SU-DHL-6 (cell line): Measurements from ENCODE around the gene COPE.

Experiments used
- H2AFZ ChIP-seq: fragments of 200-600 bp; sonication (generic); 2 replicates; pipeline ENCODE4 v1.6.1; 2014; ENCODE audit warnings: low read depth, mild to moderate bottlenecking, moderate library complexity, mixed read lengths, antibody characterized with exemption, low read length; ENCODE audit not compliant: severe bottlenecking
- H3F3A ChIP-seq: fragments of 200-600 bp; shearing (Covaris generic); 2 replicates; pipeline ENCODE4 v1.6.0; 2016; ENCODE audit warnings: antibody characterized with exemption, mild to moderate bottlenecking; ENCODE audit not compliant: insufficient read depth
- H3K27ac ChIP-seq: fragments of 200-600 bp; sonication (generic); 2 replicates; pipeline ENCODE4 v1.5.1; 2016; ENCODE audit warnings: low read depth, mild to moderate bottlenecking, low read length, moderate library complexity, mixed read lengths
- H3K27me3 ChIP-seq: fragments of 200-600 bp; sonication (generic), shearing (Covaris generic); 2 replicates; pipeline ENCODE4 v1.6.0; 2014; ENCODE audit warnings: mild to moderate bottlenecking, low read length
- H3K36me3 ChIP-seq: fragments of 200-600 bp; sonication (generic); 2 replicates; pipeline ENCODE4 v1.6.1; 2014; ENCODE audit warnings: mild to moderate bottlenecking, low read length, mixed read lengths
- H3K4me2 ChIP-seq: fragments of 300-600, 200-600 bp; shearing (Covaris generic), sonication (generic); 2 replicates; pipeline ENCODE4 v1.6.0; 2014; ENCODE audit warnings: low read length, low read depth, mild to moderate bottlenecking; ENCODE audit not compliant: poor library complexity, severe bottlenecking
- H3K4me3 ChIP-seq: fragments of 200-600 bp; sonication (generic); 2 replicates; pipeline ENCODE4 v1.5.1; 2014; ENCODE audit warnings: antibody characterized with exemption, low read length, mild to moderate bottlenecking, mixed read lengths; ENCODE audit not compliant: insufficient read depth, poor library complexity, severe bottlenecking
- H3K79me2 ChIP-seq: fragments of 200-600 bp; sonication (generic); 2 replicates; pipeline ENCODE4 v1.6.1; 2014; ENCODE audit warnings: mild to moderate bottlenecking, low read length, moderate library complexity; ENCODE audit not compliant: insufficient read depth
- H3K9ac ChIP-seq: fragments of 200-600 bp; sonication (generic); 2 replicates; pipeline ENCODE4 v1.7.0; 2014; ENCODE audit warnings: mild to moderate bottlenecking, low read length
- H3K9me2 ChIP-seq: fragments of 200-600 bp; sonication (generic); replicated peaks from 2 replicates; pipeline ENCODE4 v1.6.1; 2014; ENCODE audit warnings: low read length; ENCODE audit not compliant: insufficient read depth
- H3K9me3 ChIP-seq: fragments of 200-600 bp; sonication (generic); 2 replicates; pipeline ENCODE4 v1.6.1; 2014; ENCODE audit warnings: low read length, mixed read lengths; ENCODE audit not compliant: insufficient read depth
- H4K20me1 ChIP-seq: fragments of 200-600 bp; sonication (generic); 2 replicates; pipeline ENCODE4 v1.6.1; 2014; ENCODE audit warnings: low read depth, mild to moderate bottlenecking, antibody characterized with exemption, low read length, moderate library complexity, mixed read lengths
- EZH2phosphoT487 ChIP-seq: fragments of 200-600 bp; sonication (generic), shearing (Covaris generic); conservative IDR thresholded peaks from 2 replicates; pipeline ENCODE4 v1.6.1; 2018; ENCODE audit warnings: mild to moderate bottlenecking, antibody characterized with exemption, low read length, moderate library complexity, mixed read lengths
- TF ChIP-seq, protein P1 (sequence below): fragments of 200-600 bp; sonication (generic); IDR thresholded peaks from one replicate; pipeline ENCODE4 v1.5.1; 2017; ENCODE audit warnings: antibody characterized with exemption, mild to moderate bottlenecking, low read length, moderate library complexity; ENCODE audit not compliant: insufficient read depth, poor library complexity, severe bottlenecking

Gene COPE

DNA sequence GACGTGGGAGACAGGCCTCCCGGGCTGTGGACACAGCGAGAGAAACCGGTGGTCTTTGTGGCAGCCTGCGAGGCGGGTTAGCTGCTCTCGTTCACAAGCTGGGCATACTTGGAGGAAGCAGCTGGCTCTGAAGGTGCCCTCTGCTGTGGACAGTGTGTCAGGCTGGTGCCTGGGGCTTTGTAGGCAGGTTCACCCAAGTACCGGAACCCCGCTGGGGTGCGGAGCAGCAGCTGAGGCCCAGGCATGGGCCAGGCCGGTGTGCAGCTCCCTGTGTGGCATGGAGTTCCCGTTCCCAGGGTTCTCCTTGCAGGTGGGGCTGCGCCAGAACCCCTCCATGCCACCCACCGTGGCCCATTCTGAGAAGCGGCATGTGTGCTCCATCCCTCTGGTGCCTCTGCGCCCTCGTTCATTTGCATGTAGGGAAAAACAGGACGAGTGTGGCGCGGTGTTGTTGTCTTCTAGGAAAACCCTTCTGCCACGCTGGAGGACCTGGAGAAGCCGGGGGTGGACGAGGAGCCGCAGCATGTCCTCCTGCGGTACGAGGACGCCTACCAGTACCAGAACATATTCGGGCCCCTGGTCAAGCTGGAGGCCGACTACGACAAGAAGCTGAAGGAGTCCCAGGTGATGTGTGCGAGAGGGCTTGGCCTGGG, 67.4 kb downstream of the COPE start:
- H4K20me1 ChIP-seq = peaks cover 4% of the 10 kb centered on the region; the same call in 1 of the 2 replicates
- H3F3A ChIP-seq = no peaks in the 10 kb centered on the region
- H3K27me3 ChIP-seq = no peaks in the 10 kb centered on the region
- H3K36me3 ChIP-seq = peaks cover 10% of the 10 kb centered on the region; the same call in 1 of the 2 replicates
- no peak overlapping the region for H3K27ac ChIP-seq
- H2AFZ ChIP-seq = no peak overlapping the region
- H3K4me2 ChIP-seq = no peak overlapping the region
- no peak for TF ChIP-seq EZH2phosphoT487
- TF ChIP-seq, protein P1, sequence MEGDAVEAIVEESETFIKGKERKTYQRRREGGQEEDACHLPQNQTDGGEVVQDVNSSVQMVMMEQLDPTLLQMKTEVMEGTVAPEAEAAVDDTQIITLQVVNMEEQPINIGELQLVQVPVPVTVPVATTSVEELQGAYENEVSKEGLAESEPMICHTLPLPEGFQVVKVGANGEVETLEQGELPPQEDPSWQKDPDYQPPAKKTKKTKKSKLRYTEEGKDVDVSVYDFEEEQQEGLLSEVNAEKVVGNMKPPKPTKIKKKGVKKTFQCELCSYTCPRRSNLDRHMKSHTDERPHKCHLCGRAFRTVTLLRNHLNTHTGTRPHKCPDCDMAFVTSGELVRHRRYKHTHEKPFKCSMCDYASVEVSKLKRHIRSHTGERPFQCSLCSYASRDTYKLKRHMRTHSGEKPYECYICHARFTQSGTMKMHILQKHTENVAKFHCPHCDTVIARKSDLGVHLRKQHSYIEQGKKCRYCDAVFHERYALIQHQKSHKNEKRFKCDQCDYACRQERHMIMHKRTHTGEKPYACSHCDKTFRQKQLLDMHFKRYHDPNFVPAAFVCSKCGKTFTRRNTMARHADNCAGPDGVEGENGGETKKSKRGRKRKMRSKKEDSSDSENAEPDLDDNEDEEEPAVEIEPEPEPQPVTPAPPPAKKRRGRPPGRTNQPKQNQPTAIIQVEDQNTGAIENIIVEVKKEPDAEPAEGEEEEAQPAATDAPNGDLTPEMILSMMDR = no peak
- H3K9me2 ChIP-seq = no peaks in the 10 kb centered on the region
- peaks cover 33% of the 10 kb centered on the region for H3K79me2 ChIP-seq
- H3K4me3 ChIP-seq = no peak overlapping the region
- H3K9me3 ChIP-seq = no peaks in the 10 kb centered on the region
- H3K9ac ChIP-seq = no peak overlapping the region

DNA sequence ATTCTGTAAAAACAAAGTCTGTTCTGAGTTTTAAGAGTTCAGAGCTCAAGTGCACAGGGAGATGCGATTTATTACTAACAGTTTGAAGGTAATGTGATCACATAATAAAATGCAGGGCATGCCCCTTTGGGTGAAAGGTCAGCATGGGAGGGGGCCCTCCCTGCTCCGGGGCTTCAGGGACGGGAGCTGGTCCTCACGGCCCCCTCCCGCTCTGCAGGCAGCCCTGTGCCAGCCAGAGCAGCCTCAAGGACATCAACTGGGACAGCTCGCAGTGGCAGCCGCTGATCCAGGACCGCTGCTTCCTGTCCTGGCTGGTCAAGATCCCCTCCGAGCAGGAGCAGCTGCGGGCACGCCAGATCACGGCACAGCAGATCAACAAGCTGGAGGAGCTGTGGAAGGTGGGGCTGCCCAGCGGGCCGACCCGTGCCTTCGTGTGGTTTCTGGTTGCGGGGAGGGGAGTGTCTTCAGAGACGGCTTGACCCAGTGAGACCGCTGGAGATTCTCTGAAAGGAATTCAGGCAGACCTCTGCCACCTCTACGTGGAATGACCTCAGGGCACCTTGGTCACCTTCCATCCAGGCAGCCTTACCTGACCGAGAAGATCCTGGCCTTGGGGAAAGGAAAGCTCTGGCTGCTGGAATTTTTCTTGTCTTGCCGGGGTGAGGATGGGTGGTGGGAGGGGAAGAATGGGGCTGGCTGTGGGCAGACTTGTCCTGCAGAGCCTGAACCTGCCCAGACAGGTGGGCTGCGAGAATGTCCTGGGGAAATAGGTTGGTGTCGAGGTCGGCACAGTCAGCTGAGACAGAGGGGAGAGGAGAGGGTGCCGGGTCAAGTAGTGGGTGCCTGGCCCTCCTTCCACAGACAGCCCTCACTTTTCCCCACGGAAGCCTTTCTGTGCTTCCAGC, 68.5 kb downstream of the COPE start:
- Histone ChIP-seq H3K27ac (no peak overlapping the region), H3K27me3 (no peaks in the 10 kb centered on the region), H4K20me1 (peaks cover 4% of the 10 kb centered on the region; the same call in 1 of the 2 replicates), H3K9me3 (no peaks in the 10 kb centered on the region), H3K79me2 (peaks cover 44% of the 10 kb centered on the region), H3F3A (no peaks in the 10 kb centered on the region), H3K4me2 (no peak overlapping the region), H3K9ac (no peak overlapping the region), H3K4me3 (no peak overlapping the region), H3K36me3 (peaks cover 10% of the 10 kb centered on the region; the same call in 1 of the 2 replicates), H2AFZ (no peak overlapping the region), H3K9me2 (no peaks in the 10 kb centered on the region)
- TF ChIP-seq, protein P1 = no peak
- TF ChIP-seq EZH2phosphoT487 = no peak

GRCh38 chr19:18849838-18850400, 69.3 kb downstream of the COPE start:
- Histone ChIP-seq H3K9me2 (no peaks in the 10 kb centered on the region), H3K27ac (no peak overlapping the region), H4K20me1 (peaks cover 4% of the 10 kb centered on the region; the same call in 1 of the 2 replicates), H3K9me3 (no peaks in the 10 kb centered on the region), H3K4me2 (no peak overlapping the region), H3K27me3 (no peaks in the 10 kb centered on the region), H2AFZ (no peak overlapping the region), H3K36me3 (peaks cover 10% of the 10 kb centered on the region; the same call in 1 of the 2 replicates), H3K4me3 (no peak overlapping the region), H3F3A (no peaks in the 10 kb centered on the region), H3K79me2 (peaks cover 52% of the 10 kb centered on the region), H3K9ac (no peak overlapping the region)
- no peak for TF ChIP-seq EZH2phosphoT487
- TF ChIP-seq, protein P1 = no peak
